K562 (cell line): ENCODE measurements around the gene BIRC6. TPM values are rescaled to one million over a fixed set of nuclear protein-coding genes. Genes with fewer than 3 reads are reported as not detected.
"Not testable (repeated sequence)": the region's sequence is repeated elsewhere in the genome, so short reads cannot be mapped to it uniquely, and the experiment has no call there.

Experiments
- ATAC-seq: fragments of 200-7000 bp; cut with Tn5 transposase; 3 replicates; pipeline ENCODE4 v1.9.1; 2020; ENCODE audit warnings: moderate library complexity
- BruUV-seq: library from RNA; stranded (reverse); fragments of 400-500 nt; replicated peaks from 2 replicates; lab custom pipeline; 2021; lab: Mats Ljungman, UMichigan
- CTCF ChIA-PET: fragments of 300-600 bp; formaldehyde crosslinking; extraction: SDS; loops from one replicate; lab custom pipeline; 2021; ENCODE audit warnings: low intra/inter-chr PET ratio; lab: Yijun Ruan, JAX
- POLR2A ChIA-PET: fragments of 300-600, 350-650 bp; sonication (Branson Sonifier 250); formaldehyde crosslinking; extraction: SDS; loops from one replicate; lab custom pipeline; 2021; ENCODE audit warnings: antibody characterized with exemption, inconsistent platforms; lab: Yijun Ruan, JAX
- DNase-seq, 4 experiments: peaks; one replicate each; pipeline versions ENCODE4 v3.0.0 to v3.0.0-alpha.2; 2011 to 2018; ENCODE audit warnings: low spot score in 3 of 4, mixed read lengths in 3 of 4; ENCODE audit errors: extremely low read depth in 1 of 4
- FAIRE-seq: peaks from 2 replicates; lab custom pipeline; 2011; peaks lifted over from hg19 to GRCh38; lab: Jason Lieb, UNC
- H2AFZ ChIP-seq: 2 replicates; pipeline ENCODE4 v1.6.0; 2011; ENCODE audit warnings: low read depth, low read length, control low read depth, inconsistent platforms
- H3K27ac ChIP-seq: fragments of 200-600 bp; 3 replicates; pipeline ENCODE4 v1.8.0; 2011; ENCODE audit warnings: low read depth, mild to moderate bottlenecking, control low read depth, inconsistent platforms, low read length, moderate library complexity, mixed read lengths; ENCODE audit errors: extremely low read depth
- H3K27me3 ChIP-seq, 2 experiments: fragments of 300-600 bp in 1 of 2; 2 replicates in 1 of 2; 3 replicates in 1 of 2; pipeline versions ENCODE4 v1.6.0 to v1.8.0; 2011; ENCODE audit warnings: inconsistent platforms in 2 of 2, low read length in 2 of 2, mild to moderate bottlenecking in 1 of 2, mixed read lengths in 1 of 2, moderate library complexity in 1 of 2; ENCODE audit not compliant: control insufficient read depth in 2 of 2, insufficient read depth in 2 of 2
- H3K36me3 ChIP-seq: fragments of 300-600 bp; 3 replicates; pipeline ENCODE4 v1.8.0; 2011; ENCODE audit warnings: mild to moderate bottlenecking, low read length, inconsistent platforms; ENCODE audit not compliant: control insufficient read depth, insufficient read depth
- H3K4me1 ChIP-seq, 2 experiments: fragments of 200-600 bp in 1 of 2; replicated peaks in 1 of 2; 2 replicates in 1 of 2; 3 replicates in 1 of 2; pipeline versions ENCODE4 v1.5.1 to v1.8.0; 2011; ENCODE audit warnings: inconsistent platforms in 2 of 2, low read length in 2 of 2, mild to moderate bottlenecking in 1 of 2, mixed read lengths in 1 of 2, moderate library complexity in 1 of 2; ENCODE audit not compliant: control insufficient read depth in 2 of 2, insufficient read depth in 2 of 2
- H3K4me2 ChIP-seq: 2 replicates; pipeline ENCODE4 v1.6.1; 2011; ENCODE audit warnings: low read length, control low read depth, inconsistent platforms, mixed read lengths; ENCODE audit not compliant: insufficient read depth
- H3K4me3 ChIP-seq: fragments of 200-600 bp; sonication (generic), shearing (Covaris generic); 2 replicates; pipeline ENCODE4 v1.5.1; 2016; ENCODE audit warnings: control low read depth, inconsistent platforms
- H3K79me2 ChIP-seq: fragments of 200-600 bp; 3 replicates; pipeline ENCODE4 v1.8.0; 2011; ENCODE audit warnings: low read length, inconsistent platforms; ENCODE audit not compliant: control insufficient read depth, insufficient read depth
- H3K9ac ChIP-seq, 2 experiments: 2 replicates each; pipeline versions ENCODE4 v1.6.0 to v1.6.1; 2011; ENCODE audit warnings: low read depth in 2 of 2, low read length in 2 of 2, control low read depth in 1 of 2, inconsistent platforms in 1 of 2, mild to moderate bottlenecking in 1 of 2, mixed read lengths in 1 of 2; ENCODE audit not compliant: insufficient read depth in 1 of 2
- H3K9me1 ChIP-seq: one replicate; pipeline ENCODE4 v1.6.0; 2011; ENCODE audit warnings: inconsistent platforms, mild to moderate bottlenecking, low read length, moderate library complexity; ENCODE audit not compliant: control insufficient read depth, insufficient read depth
- H3K9me3 ChIP-seq: replicated peaks from 2 replicates; pipeline ENCODE4 v1.5.1; 2011; ENCODE audit warnings: low read depth, low read length, inconsistent platforms; ENCODE audit not compliant: control insufficient read depth, insufficient read depth
- H4K20me1 ChIP-seq: replicated peaks from 2 replicates; pipeline ENCODE4 v1.6.1; 2011; ENCODE audit warnings: low read length, inconsistent platforms, mixed read lengths; ENCODE audit not compliant: control insufficient read depth, insufficient read depth
- ATF7 ChIP-seq: fragments of 450-650 bp; IDR thresholded peaks from 2 replicates; pipeline ENCODE4 v1.7.1; 2014; ENCODE audit warnings: mild to moderate bottlenecking, moderate library complexity
- CBX2 ChIP-seq: fragments of 200-600 bp; sonication (generic); IDR thresholded peaks from one replicate; pipeline ENCODE4 v1.6.1; 2012; ENCODE audit warnings: mild to moderate bottlenecking, low read length, inconsistent platforms; ENCODE audit not compliant: insufficient read depth, poor library complexity, severe bottlenecking
- RHOXF2B ChIP-seq: fragments of 250-450 bp; sonication (Bioruptor Pico); conservative IDR thresholded peaks from 2 replicates; pipeline ENCODE4 v1.5.1; 2021
- ZEB2 ChIP-seq: fragments of 450-650 bp; IDR thresholded peaks from 2 replicates; pipeline ENCODE4 v1.6.1; 2016
- ZNF76 ChIP-seq: fragments of 250-450 bp; sonication (Bioruptor Pico); IDR thresholded peaks from 2 replicates; pipeline ENCODE4 v1.4.0; 2020; ENCODE audit warnings: mild to moderate bottlenecking, moderate library complexity, borderline replicate concordance
- WGBS: fragments of 100-300 bp; shearing (Covaris generic); methylation state at CpG from one replicate; pipeline ENCODE4 v1.1.6; 2016; ENCODE audit warnings: low coverage, mixed read lengths; ENCODE audit not compliant: insufficient coverage; ENCODE audit errors: missing lambda C conversion rate; 5-methylcytosine and 5-hydroxymethylcytosine counted together
- in situ Hi-C: fragments of 300-500 bp; cut with MboI; formaldehyde crosslinking; loops from 4 replicates; pipeline ENCODE4 v1.15.0; 2018; ENCODE audit warnings: inconsistent platforms, mixed read lengths
- intact Hi-C: fragments of 100-400 bp; cut with micrococcal nuclease; formaldehyde crosslinking; loops from 2 replicates; pipeline ENCODE4 v1.14.2; 2022
- polyA plus RNA-seq, 8 experiments: library from polyadenylated mRNA; depleted of rRNA in 4 of 8; stranded (reverse) in 5 of 8; unstranded in 3 of 8; fragments of >200 nt; fragmentation: Nextera tagmentation in 2 of 8; fragmentation: Illumina TruSeq in 1 of 8; extraction: Ambion mirVana in 2 of 8; extraction: Trizol in 1 of 8; gene quantifications; 2 replicates each; pipeline versions ENCODE4 v1.2.1 to v1.2.3, GENCODE V29; 2011 to 2014; ENCODE audit warnings: inconsistent platforms in 1 of 8, missing spikeins in 1 of 8
- total RNA-seq, 7 experiments: library from RNA; depleted of rRNA in 6 of 7; stranded (reverse); fragments of >200 nt in 6 of 7; fragmentation: Illumina TruSeq in 2 of 7; extraction: Trizol in 2 of 7; gene quantifications; 2 replicates each; pipeline versions ENCODE4 v1.2.1 to v1.2.3, GENCODE V29; 2011 to 2021; ENCODE audit warnings: low replicate concordance in 1 of 7
- TF ChIP-seq, protein P1 (sequence below): sonication (generic); formaldehyde crosslinking; IDR thresholded peaks from 2 replicates; pipeline ENCODE4 v1.8.0; 2022; ENCODE audit warnings: missing genetic modification reagents, mild to moderate bottlenecking, borderline replicate concordance

BIRC6 gene
- total and polyA plus RNA-seq, 9 of the 15 experiments (the other 6 are each of a cell fraction or from before 2014, with no cell fraction given), result 18.8 to 110 (median 49.8) TPM

DNA sequence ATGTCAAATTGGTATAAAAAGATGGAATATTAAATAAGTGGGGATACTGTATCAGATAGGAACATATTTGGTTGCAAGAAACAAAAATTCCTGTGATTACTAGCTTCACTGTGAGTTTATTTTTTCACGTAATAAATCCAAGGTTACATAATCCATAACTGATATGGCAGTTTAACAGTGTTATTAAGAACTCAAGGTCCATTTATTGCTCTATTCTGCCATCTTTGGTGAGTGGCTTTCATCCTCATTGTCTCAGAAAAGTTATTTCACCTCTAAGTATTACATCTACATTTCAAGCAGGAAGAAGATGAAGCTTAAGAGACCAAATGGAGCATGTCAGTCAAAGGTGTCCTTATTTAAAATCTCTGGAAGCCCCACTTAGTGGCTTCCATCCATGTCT lies 41.9 kb upstream of the BIRC6 start:
- in situ Hi-C loops, result no loop called here
- no peaks in the 10 kb centered on the region for H3K79me2 ChIP-seq

DNA sequence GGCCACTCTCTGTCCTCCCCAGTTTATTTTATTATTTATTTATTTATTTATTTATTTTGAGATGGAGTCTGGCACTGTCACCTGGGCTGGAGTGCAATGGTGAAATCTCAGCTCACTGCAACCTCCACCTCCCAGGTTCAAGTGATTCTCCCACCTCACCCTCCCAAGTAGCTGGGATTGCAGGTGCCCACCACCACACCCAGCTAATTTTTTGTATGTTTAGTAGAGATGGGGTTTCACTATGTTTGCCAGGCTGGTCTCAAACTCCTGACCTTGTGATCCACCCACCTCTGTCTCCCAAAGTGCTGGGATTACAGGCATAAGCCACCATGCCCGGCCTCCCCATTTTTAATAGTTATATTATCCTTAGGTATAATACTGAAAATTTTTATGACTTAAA lies 28.1 kb upstream of the BIRC6 start:
- CTCF ChIA-PET, H4K20me1 ChIP-seq, H3K27me3 ChIP-seq, ATAC-seq, intact Hi-C loops, H3K4me1 ChIP-seq, BruUV-seq, H3K9ac ChIP-seq, H3K9me1 ChIP-seq, H2AFZ ChIP-seq, H3K9me3 ChIP-seq, FAIRE-seq, DNase-seq, H3K4me2 ChIP-seq, H3K4me3 ChIP-seq, H3K27ac ChIP-seq, H3K79me2 ChIP-seq, H3K36me3 ChIP-seq: not testable (repeated sequence)
- in situ Hi-C loops, result loop anchor here (10.0 kb wide), 1 partner anchor 484 kb away; no protein-coding TSS in a partner anchor
- 13% methylated on average over 1 of the region's 1 CpG for WGBS
- POLR2A ChIA-PET, result interaction anchor here (0.8 kb wide), 1 partner anchor 8 kb away, joined by 3 read pairs; no protein-coding TSS in a partner anchor

More for the DNA sequence above, 41.9 kb upstream of the BIRC6 start:
- H3K4me1 ChIP-seq, result no peaks in the 10 kb centered on the region
- no peak overlapping the region for H3K4me3 ChIP-seq
- no peak for ATAC-seq
- no peak overlapping the region for H2AFZ ChIP-seq
- TF ChIP-seq ATF7 (no peak), RHOXF2B (no peak), ZNF76 (CRISPR knock-in tag) (no peak), ZEB2 (no peak), CBX2 (no peak)
- TF ChIP-seq, protein P1, sequence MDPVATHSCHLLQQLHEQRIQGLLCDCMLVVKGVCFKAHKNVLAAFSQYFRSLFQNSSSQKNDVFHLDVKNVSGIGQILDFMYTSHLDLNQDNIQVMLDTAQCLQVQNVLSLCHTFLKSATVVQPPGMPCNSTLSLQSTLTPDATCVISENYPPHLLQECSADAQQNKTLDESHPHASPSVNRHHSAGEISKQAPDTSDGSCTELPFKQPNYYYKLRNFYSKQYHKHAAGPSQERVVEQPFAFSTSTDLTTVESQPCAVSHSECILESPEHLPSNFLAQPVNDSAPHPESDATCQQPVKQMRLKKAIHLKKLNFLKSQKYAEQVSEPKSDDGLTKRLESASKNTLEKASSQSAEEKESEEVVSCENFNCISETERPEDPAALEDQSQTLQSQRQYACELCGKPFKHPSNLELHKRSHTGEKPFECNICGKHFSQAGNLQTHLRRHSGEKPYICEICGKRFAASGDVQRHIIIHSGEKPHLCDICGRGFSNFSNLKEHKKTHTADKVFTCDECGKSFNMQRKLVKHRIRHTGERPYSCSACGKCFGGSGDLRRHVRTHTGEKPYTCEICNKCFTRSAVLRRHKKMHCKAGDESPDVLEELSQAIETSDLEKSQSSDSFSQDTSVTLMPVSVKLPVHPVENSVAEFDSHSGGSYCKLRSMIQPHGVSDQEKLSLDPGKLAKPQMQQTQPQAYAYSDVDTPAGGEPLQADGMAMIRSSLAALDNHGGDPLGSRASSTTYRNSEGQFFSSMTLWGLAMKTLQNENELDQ (CRISPR knock-in tag), result no peak
- H3K9ac ChIP-seq, result no peak overlapping the region
- H3K36me3 ChIP-seq, result no peaks in the 10 kb centered on the region
- no peaks in the 10 kb centered on the region for H3K27me3 ChIP-seq
- no TSS peak for BruUV-seq
- H4K20me1 ChIP-seq, result no peaks in the 10 kb centered on the region
- H3K4me2 ChIP-seq, result no peak overlapping the region
- WGBS, result 89% methylated on average over 1 of the region's 1 CpG
- intact Hi-C loops, result no loop called here
- ChIA-PET CTCF (no interaction called here), POLR2A (interaction anchor here (0.6 to 0.9 kb wide), 3 partner anchors 10 to 649 kb away, joined by 3 to 6 read pairs (median 4); partner anchors contain the start of gene SLC30A6)
- FAIRE-seq, result no peak
- no peak overlapping the region for H3K27ac ChIP-seq
- DNase-seq, result no peak
- H3K9me3 ChIP-seq, result no peaks in the 10 kb centered on the region
- H3K9me1 ChIP-seq, result no peaks in the 10 kb centered on the region
